Trophoblast cell (in vitro differentiated cells and primary cell): ENCODE data around the gene PDK4.
"Not testable (repeated sequence)": the region's sequence is repeated elsewhere in the genome, so short reads cannot be mapped to it uniquely, and the experiment has no call there.

Source experiments
- DNase-seq, 2 donors: peaks; one replicate each; pipeline ENCODE4 v3.0.0-alpha.2; 2016
- H2AFZ ChIP-seq: 2 replicates; pipeline ENCODE4 v1.6.1; 2013; ENCODE audit warnings: low read length, moderate library complexity, mild to moderate bottlenecking; ENCODE audit not compliant: insufficient read depth, poor library complexity
- H2AK5ac ChIP-seq: 2 replicates; pipeline ENCODE4 v1.6.1; 2013; ENCODE audit warnings: mild to moderate bottlenecking, low read length
- H2BK120ac ChIP-seq: 2 replicates; pipeline ENCODE4 v1.6.1; 2013; ENCODE audit warnings: low read length, mild to moderate bottlenecking, moderate library complexity; ENCODE audit not compliant: insufficient read depth, poor library complexity
- H2BK12ac ChIP-seq: 2 replicates; pipeline ENCODE4 v1.6.1; 2013; ENCODE audit warnings: mild to moderate bottlenecking, low read length, moderate library complexity
- H2BK5ac ChIP-seq: 2 replicates; pipeline ENCODE4 v1.6.1; 2013; ENCODE audit warnings: low read length, low read depth, moderate library complexity, mild to moderate bottlenecking; ENCODE audit not compliant: poor library complexity
- H3K14ac ChIP-seq: 2 replicates; pipeline ENCODE4 v1.6.1; 2013; ENCODE audit warnings: mild to moderate bottlenecking, low read length
- H3K18ac ChIP-seq: 2 replicates; pipeline ENCODE4 v1.6.1; 2013; ENCODE audit warnings: mild to moderate bottlenecking, low read length
- H3K23ac ChIP-seq: 2 replicates; pipeline ENCODE4 v1.6.1; 2013; ENCODE audit warnings: low read length
- H3K27ac ChIP-seq: 2 replicates; pipeline ENCODE4 v1.5.1; 2013; ENCODE audit warnings: low read depth, mild to moderate bottlenecking, inconsistent platforms, low read length, moderate library complexity
- H3K27me3 ChIP-seq: 2 replicates; pipeline ENCODE4 v1.6.1; 2013; ENCODE audit warnings: inconsistent platforms, mild to moderate bottlenecking, low read length, moderate library complexity; ENCODE audit not compliant: insufficient read depth
- H3K36me3 ChIP-seq, 2 experiments: 1 replicate in 1 of 2; 2 replicates in 1 of 2; pipeline ENCODE4 v1.6.1; 2013; ENCODE audit warnings: low read length in 2 of 2, mild to moderate bottlenecking in 2 of 2, moderate library complexity in 1 of 2; ENCODE audit not compliant: insufficient read depth in 2 of 2, control insufficient read depth in 1 of 2
- H3K4ac ChIP-seq: 2 replicates; pipeline ENCODE4 v1.6.1; 2013; ENCODE audit warnings: low read depth, mild to moderate bottlenecking, low read length, moderate library complexity
- H3K4me1 ChIP-seq, 2 experiments: 1 replicate in 1 of 2; 2 replicates in 1 of 2; pipeline ENCODE4 v1.6.1; 2013; ENCODE audit warnings: low read length in 2 of 2, mild to moderate bottlenecking in 2 of 2, moderate library complexity in 1 of 2; ENCODE audit not compliant: insufficient read depth in 2 of 2, control insufficient read depth in 1 of 2
- H3K4me2 ChIP-seq: 2 replicates; pipeline ENCODE4 v1.6.1; 2013; ENCODE audit warnings: inconsistent platforms, mild to moderate bottlenecking, low read length, moderate library complexity
- H3K4me3 ChIP-seq: 2 replicates; pipeline ENCODE4 v1.5.1; 2013; ENCODE audit warnings: mild to moderate bottlenecking, low read depth, low read length, inconsistent platforms
- H3K79me1 ChIP-seq: one replicate; pipeline ENCODE4 v1.6.1; 2013; ENCODE audit warnings: low read length
- H3K79me2 ChIP-seq: 2 replicates; pipeline ENCODE4 v1.6.1; 2013; ENCODE audit warnings: low read length, mild to moderate bottlenecking; ENCODE audit not compliant: control insufficient read depth, insufficient read depth, poor library complexity
- H3K9ac ChIP-seq: 2 replicates; pipeline ENCODE4 v1.6.1; 2013; ENCODE audit warnings: mild to moderate bottlenecking, low read length
- H3K9me3 ChIP-seq: 2 replicates; pipeline ENCODE4 v1.6.1; 2013; ENCODE audit warnings: low read depth, mild to moderate bottlenecking, control low read depth, inconsistent platforms, low read length; ENCODE audit not compliant: insufficient read depth
- H4K12ac ChIP-seq: 2 replicates; pipeline ENCODE4 v1.6.1; 2013; ENCODE audit warnings: low read depth, mild to moderate bottlenecking, low read length, moderate library complexity
- H4K8ac ChIP-seq: 2 replicates; pipeline ENCODE4 v1.6.1; 2013; ENCODE audit warnings: low read depth, mild to moderate bottlenecking, low read length, moderate library complexity
- H4K91ac ChIP-seq: one replicate; pipeline ENCODE4 v1.6.1; 2013; ENCODE audit warnings: low read depth, mild to moderate bottlenecking, low read length, moderate library complexity
- WGBS: extraction: QIAGEN DNeasy Blood & Tissue Kit; methylation state at CpG from one replicate; pipeline ENCODE4 v1.1.7; 2013; ENCODE audit warnings: missing lambda C conversion rate; ENCODE audit not compliant: insufficient read length, insufficient coverage; ENCODE audit errors: extremely low coverage; 5-methylcytosine and 5-hydroxymethylcytosine counted together

PDK4 gene

DNA sequence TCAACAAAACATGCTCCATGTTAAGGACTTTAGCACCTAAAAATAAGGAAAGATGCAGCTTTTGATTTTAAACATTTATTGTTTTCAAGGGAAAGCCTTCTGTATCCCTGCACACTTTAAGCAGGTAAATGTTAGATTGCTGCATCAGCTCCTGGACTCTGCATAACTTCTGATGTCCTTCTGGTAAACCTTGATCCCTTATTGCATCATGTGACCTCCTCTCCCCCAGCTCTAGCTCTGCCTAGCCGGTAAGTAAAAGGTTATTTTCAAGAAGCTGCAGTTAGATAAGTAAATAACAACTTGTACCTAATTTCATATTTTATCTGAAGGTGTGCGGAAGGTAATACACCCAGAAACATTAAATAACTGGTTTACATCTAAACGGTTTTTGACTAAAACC lies 37.5 kb downstream of the PDK4 start:
- no peak for DNase-seq
- Histone ChIP-seq H3K27me3 (no peaks in the 10 kb centered on the region), H3K18ac (no peak overlapping the region), H4K8ac (no peak overlapping the region), H4K91ac (no peak overlapping the region), H3K9me3 (no peaks in the 10 kb centered on the region), H3K23ac (no peak overlapping the region), H3K9ac (no peak overlapping the region), H3K14ac (no peak overlapping the region), H2BK5ac (no peak overlapping the region), H2AFZ (no peak overlapping the region), H3K79me1 (no peaks in the 10 kb centered on the region), H2AK5ac (no peak overlapping the region), H3K4me1 (no peaks in the 10 kb centered on the region), H3K4me3 (no peak overlapping the region), H3K27ac (no peak overlapping the region), H3K79me2 (no peaks in the 10 kb centered on the region), H2BK12ac (no peak overlapping the region), H2BK120ac (no peak overlapping the region), H3K4ac (no peak overlapping the region), H4K12ac (no peak overlapping the region), H3K36me3 (no peaks in the 10 kb centered on the region), H3K4me2 (no peak overlapping the region)
- WGBS = no CpG with 5 or more reads among the region's 3 CpGs

GRCh38 chr7:95556777-95557176 lies 39.5 kb downstream of the PDK4 start:
- DNase-seq = no peak
- H3K27ac ChIP-seq = no peak overlapping the region
- H3K4me2 ChIP-seq = no peak overlapping the region
- H4K8ac ChIP-seq = no peak overlapping the region
- H3K9me3 ChIP-seq = no peaks in the 10 kb centered on the region
- no peak overlapping the region for H2BK120ac ChIP-seq
- no peaks in the 10 kb centered on the region for H3K27me3 ChIP-seq
- no peak overlapping the region for H2BK5ac ChIP-seq
- H2AK5ac ChIP-seq = no peak overlapping the region
- no peak overlapping the region for H4K91ac ChIP-seq
- H4K12ac ChIP-seq = no peak overlapping the region
- no peak overlapping the region for H3K14ac ChIP-seq
- no peak overlapping the region for H2AFZ ChIP-seq
- H3K4ac ChIP-seq = no peak overlapping the region
- no peak overlapping the region for H3K9ac ChIP-seq
- H3K79me2 ChIP-seq = no peaks in the 10 kb centered on the region
- no peaks in the 10 kb centered on the region for H3K36me3 ChIP-seq
- H3K4me1 ChIP-seq = no peaks in the 10 kb centered on the region
- H2BK12ac ChIP-seq = no peak overlapping the region
- WGBS = no CpG with 5 or more reads among the region's 2 CpGs
- H3K23ac ChIP-seq = no peak overlapping the region
- no peak overlapping the region for H3K4me3 ChIP-seq
- H3K18ac ChIP-seq = no peak overlapping the region
- H3K79me1 ChIP-seq = no peaks in the 10 kb centered on the region

GRCh38 chr7:95553939-95554338 lies 42.4 kb downstream of the PDK4 start:
- Histone ChIP-seq H3K27ac (no peak overlapping the region), H2AFZ (no peak overlapping the region), H4K91ac (no peak overlapping the region), H3K36me3 (no peaks in the 10 kb centered on the region), H3K4ac (no peak overlapping the region), H3K4me3 (no peak overlapping the region), H4K8ac (no peak overlapping the region), H3K4me2 (no peak overlapping the region), H2BK120ac (no peak overlapping the region), H2BK5ac (no peak overlapping the region), H3K18ac (no peak overlapping the region), H3K9me3 (no peaks in the 10 kb centered on the region), H3K4me1 (peaks cover 0 to 3% of the 10 kb centered on the region in 2 experiments), H3K14ac (no peak overlapping the region), H3K79me2 (no peaks in the 10 kb centered on the region), H3K79me1 (no peaks in the 10 kb centered on the region), H3K23ac (no peak overlapping the region), H4K12ac (no peak overlapping the region), H2AK5ac (no peak overlapping the region), H3K9ac (no peak overlapping the region), H2BK12ac (no peak overlapping the region), H3K27me3 (no peaks in the 10 kb centered on the region)
- no CpG with 5 or more reads among the region's 2 CpGs for WGBS
- DNase-seq = no peak

GRCh38 chr7:95552010-95552926 lies 44.0 kb downstream of the PDK4 start:
- not testable (repeated sequence) for H3K9ac ChIP-seq, H2BK12ac ChIP-seq, H4K12ac ChIP-seq, H3K36me3 ChIP-seq, H3K27ac ChIP-seq, H2BK120ac ChIP-seq, H3K79me2 ChIP-seq, H4K8ac ChIP-seq, H4K91ac ChIP-seq, H3K23ac ChIP-seq, H2BK5ac ChIP-seq, H2AFZ ChIP-seq, H3K4ac ChIP-seq, H3K9me3 ChIP-seq, H3K4me1 ChIP-seq, H3K18ac ChIP-seq, DNase-seq, H3K79me1 ChIP-seq, H3K27me3 ChIP-seq, H3K14ac ChIP-seq, H3K4me2 ChIP-seq, H3K4me3 ChIP-seq, H2AK5ac ChIP-seq
- no CpG with 5 or more reads among the region's 45 CpGs for WGBS
